ENCODE data around the gene FHIT. TPM values are rescaled to one million over a fixed set of nuclear protein-coding genes. Genes with fewer than 3 reads are reported as not detected.

The FHIT gene
- total RNA-seq, 4 donors from 2014 or later = 7.5 to 20.1 (median 13.5) TPM

DNA sequence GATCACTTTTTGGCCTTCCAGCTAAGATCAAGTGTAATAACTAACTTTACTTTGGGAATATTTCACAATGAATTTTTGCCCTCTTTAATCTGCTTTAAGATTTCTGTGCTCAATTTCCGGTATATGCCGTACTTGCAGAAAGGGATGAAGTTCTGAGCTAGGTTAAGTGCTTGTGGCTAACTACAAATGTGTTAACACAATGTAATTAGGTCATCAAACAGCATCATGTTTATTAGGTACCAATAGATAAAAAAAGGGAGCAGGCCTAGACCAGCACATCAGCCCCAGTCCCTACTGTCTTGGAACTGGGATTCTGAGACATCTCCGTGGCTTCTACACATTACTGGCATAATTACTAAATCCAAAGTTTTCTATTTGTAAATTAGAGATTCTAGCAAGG lies 1268.7 kb downstream of the FHIT start:
- Histone ChIP-seq H3K4me3 (no peak overlapping the region), H3K27me3 (no peaks in the 10 kb centered on the region), H3K9me3 (no peaks in the 10 kb centered on the region), H3K4me1 (no peaks in the 10 kb centered on the region), H3K27ac (no peak overlapping the region), H3K36me3 (no peaks in the 10 kb centered on the region)
- 94 to 100% methylated on average over 3 of the region's 3 CpGs for WGBS, 2 donors (ENCODE audit: low coverage in 1 of 2)
- no peak for DNase-seq
- in situ Hi-C loops (cut with MboI; ENCODE audit: low pct_ligation_motif_present in 1 of 4, low pct_unique_long_range_greater_than_20kb in 1 of 4, low sequenced_read_pairs in 3 of 4) (no loop called here), intact Hi-C loops (cut with DNase I; ENCODE audit: low total_unique reads) (no loop called here)
- TF ChIP-seq POLR2A (IDR thresholded peaks at IDR 0.05) = no peak
- TF ChIP-seq EP300 (IDR thresholded peaks at IDR 0.05; ENCODE audit: low read depth) = no peak
- TF ChIP-seq POLR2AphosphoS5 (IDR thresholded peaks at IDR 0.05) = no peak
- no peak for TF ChIP-seq CTCF (IDR thresholded peaks at IDR 0.05)

GRCh38 chr3:59981377-59981776 lies 1269.9 kb downstream of the FHIT start:
- intact Hi-C loops (cut with DNase I; ENCODE audit: low total_unique reads) (no loop called here), in situ Hi-C loops (cut with MboI; ENCODE audit: low pct_ligation_motif_present in 1 of 4, low pct_unique_long_range_greater_than_20kb in 1 of 4, low sequenced_read_pairs in 3 of 4) (no loop called here)
- H3K9me3 ChIP-seq = no peaks in the 10 kb centered on the region
- TF ChIP-seq CTCF (IDR thresholded peaks at IDR 0.05) (no peak), POLR2AphosphoS5 (IDR thresholded peaks at IDR 0.05) (no peak), EP300 (IDR thresholded peaks at IDR 0.05; ENCODE audit: low read depth) (no peak)
- no peaks in the 10 kb centered on the region for H3K36me3 ChIP-seq
- no peak for DNase-seq
- no peaks in the 10 kb centered on the region for H3K27me3 ChIP-seq
- WGBS, 2 donors (ENCODE audit: low coverage in 1 of 2) = 81 to 96% methylated on average over 4 to 6 of the region's 6 CpGs
- H3K27ac ChIP-seq = no peak overlapping the region
- H3K4me1 ChIP-seq = no peaks in the 10 kb centered on the region
- no peak overlapping the region for H3K4me3 ChIP-seq

DNA sequence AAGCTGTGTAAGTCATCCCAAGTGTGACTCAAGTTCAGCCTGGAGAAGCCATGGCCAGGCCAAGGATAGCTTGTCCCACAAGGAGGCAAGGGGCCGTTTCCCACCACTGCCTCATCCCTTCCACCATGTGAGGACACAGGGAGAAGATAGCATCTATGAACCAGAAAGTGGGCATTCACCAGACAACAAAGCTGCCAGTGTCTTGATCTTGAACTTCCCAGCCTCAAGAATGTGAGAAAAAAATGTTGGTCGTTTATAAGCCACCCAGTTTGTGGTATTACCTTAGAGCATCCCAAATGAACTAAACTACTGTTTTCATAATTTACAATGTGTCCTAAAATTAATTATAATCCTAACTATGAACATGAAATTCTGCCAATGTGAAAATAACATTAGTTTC lies 1270.7 kb downstream of the FHIT start:
- Histone ChIP-seq H3K36me3 (no peaks in the 10 kb centered on the region), H3K27me3 (no peaks in the 10 kb centered on the region), H3K27ac (no peak overlapping the region), H3K9me3 (no peaks in the 10 kb centered on the region), H3K4me1 (no peaks in the 10 kb centered on the region), H3K4me3 (no peak overlapping the region)
- WGBS, 2 donors (ENCODE audit: low coverage in 1 of 2) = 43 to 54% methylated on average over 2 of the region's 2 CpGs
- no peak for TF ChIP-seq POLR2AphosphoS5 (IDR thresholded peaks at IDR 0.05)
- no peak for TF ChIP-seq POLR2A (IDR thresholded peaks at IDR 0.05)
- TF ChIP-seq CTCF (IDR thresholded peaks at IDR 0.05) = no peak
- TF ChIP-seq EP300 (IDR thresholded peaks at IDR 0.05; ENCODE audit: low read depth) = no peak
- DNase-seq = no peak
- intact Hi-C loops (cut with DNase I; ENCODE audit: low total_unique reads) = no loop called here
- in situ Hi-C loops (cut with MboI; ENCODE audit: low pct_ligation_motif_present in 1 of 4, low pct_unique_long_range_greater_than_20kb in 1 of 4, low sequenced_read_pairs in 3 of 4) = no loop called here

- no peaks in the 10 kb centered on the region for H3K27me3 ChIP-seq
- no peak overlapping the region for H3K4me3 ChIP-seq
- no peak for TF ChIP-seq POLR2A (IDR thresholded peaks at IDR 0.05)
- TF ChIP-seq POLR2AphosphoS5 (IDR thresholded peaks at IDR 0.05) = no peak
- no peak for TF ChIP-seq EP300 (IDR thresholded peaks at IDR 0.05; ENCODE audit: low read depth)
- no peak for TF ChIP-seq CTCF (IDR thresholded peaks at IDR 0.05)
- no peaks in the 10 kb centered on the region for H3K9me3 ChIP-seq
- in situ Hi-C loops (cut with MboI; ENCODE audit: low pct_ligation_motif_present in 1 of 4, low pct_unique_long_range_greater_than_20kb in 1 of 4, low sequenced_read_pairs in 3 of 4) = no loop called here
- intact Hi-C loops (cut with DNase I; ENCODE audit: low total_unique reads) = no loop called here
- H3K27ac ChIP-seq = no peak overlapping the region
- H3K36me3 ChIP-seq = no peaks in the 10 kb centered on the region
- DNase-seq = no peak
- H3K4me1 ChIP-seq = no peaks in the 10 kb centered on the region
- WGBS, 2 donors (ENCODE audit: low coverage in 1 of 2) = 85 to 93% methylated on average over 6 of the region's 6 CpGs
These were observed 1271.7 kb downstream of the FHIT start for GRCh38 chr3:59979542-59979941.

Data from transverse colon (tissue), 4 donors.